ENCODE results near the gene SPRED2.

The SPRED2 gene

DNA sequence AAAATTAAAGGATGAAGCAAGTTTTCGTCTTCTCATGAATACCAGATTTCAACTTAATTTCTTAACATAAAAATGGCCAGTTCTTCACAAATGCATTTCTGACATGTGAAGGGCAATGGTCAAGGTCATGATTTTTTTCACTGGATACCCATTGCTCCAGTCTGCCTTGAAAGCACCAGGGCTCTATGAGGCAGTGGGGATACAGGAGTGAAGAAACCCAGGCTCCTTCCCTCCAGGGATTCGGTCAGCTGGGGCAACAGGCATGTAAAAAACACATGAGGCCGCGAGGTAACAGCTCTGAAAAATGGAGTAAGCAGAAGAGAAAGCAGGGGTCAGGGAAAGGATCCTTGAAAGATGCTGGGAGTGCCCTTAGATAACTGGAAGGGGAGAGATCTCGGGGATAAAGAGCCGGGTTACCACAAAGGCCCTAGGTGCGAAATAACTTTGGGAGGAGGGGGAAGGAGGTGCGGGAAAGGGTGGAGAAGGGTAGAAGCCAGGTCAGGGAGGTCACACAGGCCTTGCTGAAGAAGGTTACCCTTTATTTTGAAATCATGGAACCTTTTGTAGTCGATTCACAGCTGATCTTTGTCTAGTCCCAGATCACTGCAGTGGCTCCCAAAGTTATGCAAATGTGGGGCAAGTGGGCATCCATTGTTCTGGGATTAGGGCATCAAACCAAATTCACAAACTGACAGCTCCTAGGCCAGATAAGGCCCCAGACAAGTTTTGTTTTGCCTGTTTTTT, 5.2 kb upstream of the SPRED2 start:
- DNase-seq (ENCODE audit: low read depth, low spot score), result no peak
- Histone ChIP-seq H3K4me3 (no peak overlapping the region; the same call in 1 of the 2 replicates), H3K36me3 (ENCODE audit: insufficient read depth, low read length) (no peaks in the 10 kb centered on the region), H3K9me3 (ENCODE audit: low read depth, low read length) (no peaks in the 10 kb centered on the region), H3K27ac (no peak overlapping the region), H3K9ac (ENCODE audit: insufficient read length) (no peak overlapping the region)
- no peak for TF ChIP-seq FOXP2 (optimal IDR thresholded peaks at IDR 0.05; ENCODE audit: control extremely low read depth, extremely low read length, insufficient read depth)
- no peak for TF ChIP-seq EZH2 (IDR thresholded peaks at IDR 0.05)
- TF ChIP-seq POLR2AphosphoS5 (IDR thresholded peaks at IDR 0.05; ENCODE audit: borderline replicate concordance, low read depth, low read length), result no peak

DNA sequence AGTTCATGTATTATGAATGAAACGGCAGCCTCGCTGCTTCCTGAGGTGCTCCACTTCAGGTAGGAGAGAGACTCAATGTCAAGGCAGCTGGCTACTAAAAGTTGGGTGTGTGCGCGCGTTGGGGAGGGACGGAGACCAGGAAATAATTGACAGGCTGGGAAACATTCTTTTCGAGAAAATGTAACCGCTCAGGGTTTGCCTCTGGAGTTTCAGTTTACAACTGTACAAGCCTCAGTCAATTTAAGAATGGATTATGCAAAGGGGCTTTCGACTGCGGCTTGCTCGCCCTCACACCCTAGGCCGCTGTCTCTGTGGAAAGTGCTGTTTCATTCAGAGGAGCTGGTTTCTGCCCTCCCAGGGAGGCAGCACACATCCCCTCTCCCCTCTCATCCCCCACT, 4.4 kb upstream of the SPRED2 start:
- Histone ChIP-seq H3K36me3 (ENCODE audit: insufficient read depth, low read length) (no peaks in the 10 kb centered on the region), H3K9me3 (ENCODE audit: low read depth, low read length) (no peaks in the 10 kb centered on the region), H3K27ac (peak overlapping the region; percentile 81; the same call in 1 of the 2 replicates), H3K4me3 (peak overlapping the region; percentile 88), H3K9ac (ENCODE audit: insufficient read length) (peak overlapping the region; percentile 88)
- no peak for DNase-seq (ENCODE audit: low read depth, low spot score)
- no peak for TF ChIP-seq EZH2 (IDR thresholded peaks at IDR 0.05)
- TF ChIP-seq POLR2AphosphoS5 (IDR thresholded peaks at IDR 0.05; ENCODE audit: borderline replicate concordance, low read depth, low read length), result no peak
- TF ChIP-seq FOXP2 (optimal IDR thresholded peaks at IDR 0.05; ENCODE audit: control extremely low read depth, extremely low read length, insufficient read depth), result no peak

DNA sequence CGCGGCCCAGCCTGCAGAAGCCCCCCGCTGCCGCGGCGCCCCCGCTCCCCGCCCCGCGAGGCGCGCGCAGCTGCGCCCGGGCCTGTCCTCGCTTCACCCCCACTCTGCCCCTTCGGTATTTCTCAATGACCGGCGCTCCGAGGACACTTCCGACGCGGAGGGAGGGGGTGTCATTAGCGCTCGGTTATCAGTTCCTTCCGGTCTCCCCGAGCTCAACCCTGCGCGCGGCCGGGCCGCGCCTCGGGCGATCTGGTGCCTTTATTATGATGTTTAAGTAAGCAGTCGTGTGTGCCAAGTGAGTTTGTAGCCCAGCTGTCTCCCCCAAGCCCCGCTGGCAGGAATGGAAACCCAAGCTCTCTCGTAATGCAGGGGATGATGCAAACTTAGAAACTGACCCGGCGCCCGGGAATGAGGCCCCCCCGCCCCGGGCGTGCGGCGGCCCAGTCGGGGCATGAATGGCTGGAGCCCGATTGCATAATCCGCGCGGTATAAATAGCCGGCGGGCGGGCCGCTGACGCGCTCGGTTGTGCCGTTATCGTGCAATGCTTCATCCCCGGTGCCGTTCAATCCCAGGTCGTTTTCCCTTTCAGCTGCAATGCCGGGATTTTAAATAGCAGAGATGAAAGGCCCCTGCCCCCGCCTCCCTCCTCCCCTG, 3.9 kb upstream of the SPRED2 start:
- Histone ChIP-seq H3K27ac (peak overlapping the region; percentile 81), H3K36me3 (ENCODE audit: insufficient read depth, low read length) (no peaks in the 10 kb centered on the region)

DNA sequence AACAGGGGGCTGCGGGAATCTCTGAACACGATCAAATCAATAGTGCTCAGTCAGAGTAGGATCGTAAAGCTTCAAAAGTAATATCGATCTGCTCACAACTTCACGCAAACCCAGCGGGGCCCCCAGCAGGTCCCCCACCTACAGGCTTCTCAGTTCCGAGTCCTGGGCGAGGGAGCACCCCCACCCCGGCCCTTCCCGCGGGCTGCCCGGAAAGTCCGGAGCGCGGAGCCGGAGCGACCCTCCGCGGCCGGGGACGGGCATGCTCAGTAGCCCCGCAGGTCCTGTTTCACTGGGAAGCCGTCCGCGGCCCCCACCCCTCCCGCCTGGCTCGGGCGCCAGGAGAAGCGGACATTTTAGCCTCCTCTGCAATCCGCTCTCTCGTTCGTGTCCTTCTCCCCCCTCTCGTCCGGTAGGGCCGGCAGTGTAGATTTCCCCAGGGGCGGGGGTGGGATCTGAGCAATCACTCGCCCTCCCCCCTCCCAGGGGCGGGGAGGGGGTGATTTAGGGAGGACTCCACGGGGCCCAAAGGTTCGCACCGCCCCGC, 3.3 kb upstream of the SPRED2 start:
- Histone ChIP-seq H3K36me3 (ENCODE audit: insufficient read depth, low read length) (no peaks in the 10 kb centered on the region), H3K9me3 (ENCODE audit: low read depth, low read length) (no peaks in the 10 kb centered on the region), H3K9ac (ENCODE audit: insufficient read length) (peak overlapping the region; percentile 88), H3K27ac (peak overlapping the region; percentile 81), H3K4me3 (peak overlapping the region; percentile 88)
- no peak for DNase-seq (ENCODE audit: low read depth, low spot score)
- TF ChIP-seq EZH2 (IDR thresholded peaks at IDR 0.05) (no peak), FOXP2 (optimal IDR thresholded peaks at IDR 0.05; ENCODE audit: control extremely low read depth, extremely low read length, insufficient read depth) (peak; percentile 49), POLR2AphosphoS5 (IDR thresholded peaks at IDR 0.05; ENCODE audit: borderline replicate concordance, low read depth, low read length) (peak; percentile 53; the same call in 1 of the 2 replicates)

More for the DNA sequence above, 3.9 kb upstream of the SPRED2 start:
- TF ChIP-seq EZH2 (IDR thresholded peaks at IDR 0.05), result no peak
- TF ChIP-seq POLR2AphosphoS5 (IDR thresholded peaks at IDR 0.05; ENCODE audit: borderline replicate concordance, low read depth, low read length), result no peak
- TF ChIP-seq FOXP2 (optimal IDR thresholded peaks at IDR 0.05; ENCODE audit: control extremely low read depth, extremely low read length, insufficient read depth), result peak; percentile 4
- peak; percentile 45 for DNase-seq (ENCODE audit: low read depth, low spot score)
- H3K9ac ChIP-seq (ENCODE audit: insufficient read length), result peak overlapping the region; percentile 88
- H3K9me3 ChIP-seq (ENCODE audit: low read depth, low read length), result no peaks in the 10 kb centered on the region
- H3K4me3 ChIP-seq, result peak overlapping the region; percentile 88

DNA sequence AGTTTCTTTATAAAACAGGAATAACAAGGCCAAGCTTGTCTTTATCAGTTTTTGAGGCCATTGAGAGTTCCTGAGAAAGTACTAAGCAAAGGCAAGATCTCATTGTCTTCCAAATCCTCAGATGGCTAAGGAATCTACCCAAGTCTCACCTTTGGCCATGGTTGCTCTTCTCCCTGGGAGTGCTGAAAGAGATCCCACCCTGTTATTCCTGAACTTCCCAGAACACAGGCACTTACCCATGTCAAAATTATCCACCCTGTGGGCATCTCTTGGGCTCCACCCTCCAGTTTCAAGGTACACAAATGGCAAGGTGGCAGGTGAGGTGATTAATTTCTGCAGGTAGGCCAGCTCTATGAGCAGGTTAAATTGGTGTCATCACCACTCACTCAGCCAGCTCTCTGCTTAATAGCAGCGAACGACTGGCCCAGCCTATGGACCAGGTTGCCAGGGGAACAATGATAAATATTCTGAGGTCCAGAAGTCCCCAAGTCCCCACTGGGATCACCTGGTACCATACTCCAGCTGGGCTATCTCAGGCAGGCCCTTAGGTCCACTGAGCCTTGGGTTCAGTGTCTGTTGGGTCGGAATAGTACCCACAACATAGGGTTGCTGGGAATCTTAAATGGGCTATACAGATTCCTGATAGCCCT, 2.3 kb upstream of the SPRED2 start:
- no peak overlapping the region for H3K9ac ChIP-seq (ENCODE audit: insufficient read length)
- no peak overlapping the region for H3K27ac ChIP-seq

DNA sequence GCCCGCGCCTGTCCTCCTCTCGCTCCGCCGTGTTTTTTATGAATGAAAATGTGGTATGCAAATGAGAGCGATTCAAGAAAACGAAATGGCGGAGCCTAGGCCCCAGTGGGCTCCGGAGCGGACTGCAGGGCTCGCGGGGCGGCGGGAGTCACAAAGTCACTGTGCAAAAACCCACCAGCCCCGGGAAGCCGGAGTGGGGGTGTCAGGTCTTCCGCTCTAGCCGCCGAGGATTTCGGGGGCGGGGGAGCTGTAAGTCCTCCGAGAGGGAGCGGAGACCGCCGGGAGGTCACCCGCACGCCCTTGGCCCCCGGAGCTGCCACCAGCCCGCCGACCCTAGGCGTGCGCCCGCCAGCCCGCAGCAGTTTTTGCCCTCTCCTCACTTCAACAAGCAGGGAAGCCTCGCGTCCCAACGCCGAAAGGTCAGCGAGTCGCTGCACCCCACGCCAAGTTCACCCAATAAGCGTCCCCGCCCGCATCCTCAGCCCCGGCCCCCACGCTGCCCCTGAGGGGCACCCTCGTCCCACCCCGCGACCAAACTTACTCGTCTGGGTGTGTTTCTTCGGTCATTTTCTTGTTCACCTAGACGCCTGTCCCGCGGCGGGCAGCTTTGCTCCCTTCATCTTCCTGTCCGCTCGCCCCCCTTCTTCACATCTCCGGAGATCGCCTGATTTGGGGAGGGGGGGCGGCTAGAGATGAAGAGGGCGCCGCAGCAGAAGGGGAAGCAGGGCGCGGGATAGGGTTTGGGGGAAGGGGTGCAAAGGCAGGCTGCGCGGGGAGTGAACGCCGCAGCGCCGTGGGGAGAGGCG, 775 bp downstream of the SPRED2 start:
- no peak for DNase-seq (ENCODE audit: low read depth, low spot score)
- Histone ChIP-seq H3K4me3 (peak overlapping the region; percentile 92), H3K27ac (no peak overlapping the region), H3K36me3 (ENCODE audit: insufficient read depth, low read length) (peaks cover 3% of the 10 kb centered on the region; the same call in 1 of the 2 replicates), H3K9ac (ENCODE audit: insufficient read length) (peak overlapping the region; percentile 73), H3K9me3 (ENCODE audit: low read depth, low read length) (no peaks in the 10 kb centered on the region)
- TF ChIP-seq FOXP2 (optimal IDR thresholded peaks at IDR 0.05; ENCODE audit: control extremely low read depth, extremely low read length, insufficient read depth) (no peak), EZH2 (IDR thresholded peaks at IDR 0.05) (no peak)

More for the DNA sequence above, 2.3 kb upstream of the SPRED2 start:
- H3K36me3 ChIP-seq (ENCODE audit: insufficient read depth, low read length), result peaks cover 3% of the 10 kb centered on the region; the same call in 1 of the 2 replicates
- H3K4me3 ChIP-seq, result peak overlapping the region; percentile 88; the same call in 1 of the 2 replicates
- no peak for DNase-seq (ENCODE audit: low read depth, low spot score)
- no peak for TF ChIP-seq POLR2AphosphoS5 (IDR thresholded peaks at IDR 0.05; ENCODE audit: borderline replicate concordance, low read depth, low read length)
- no peak for TF ChIP-seq FOXP2 (optimal IDR thresholded peaks at IDR 0.05; ENCODE audit: control extremely low read depth, extremely low read length, insufficient read depth)
- no peak for TF ChIP-seq EZH2 (IDR thresholded peaks at IDR 0.05)
- no peaks in the 10 kb centered on the region for H3K9me3 ChIP-seq (ENCODE audit: low read depth, low read length)

DNA sequence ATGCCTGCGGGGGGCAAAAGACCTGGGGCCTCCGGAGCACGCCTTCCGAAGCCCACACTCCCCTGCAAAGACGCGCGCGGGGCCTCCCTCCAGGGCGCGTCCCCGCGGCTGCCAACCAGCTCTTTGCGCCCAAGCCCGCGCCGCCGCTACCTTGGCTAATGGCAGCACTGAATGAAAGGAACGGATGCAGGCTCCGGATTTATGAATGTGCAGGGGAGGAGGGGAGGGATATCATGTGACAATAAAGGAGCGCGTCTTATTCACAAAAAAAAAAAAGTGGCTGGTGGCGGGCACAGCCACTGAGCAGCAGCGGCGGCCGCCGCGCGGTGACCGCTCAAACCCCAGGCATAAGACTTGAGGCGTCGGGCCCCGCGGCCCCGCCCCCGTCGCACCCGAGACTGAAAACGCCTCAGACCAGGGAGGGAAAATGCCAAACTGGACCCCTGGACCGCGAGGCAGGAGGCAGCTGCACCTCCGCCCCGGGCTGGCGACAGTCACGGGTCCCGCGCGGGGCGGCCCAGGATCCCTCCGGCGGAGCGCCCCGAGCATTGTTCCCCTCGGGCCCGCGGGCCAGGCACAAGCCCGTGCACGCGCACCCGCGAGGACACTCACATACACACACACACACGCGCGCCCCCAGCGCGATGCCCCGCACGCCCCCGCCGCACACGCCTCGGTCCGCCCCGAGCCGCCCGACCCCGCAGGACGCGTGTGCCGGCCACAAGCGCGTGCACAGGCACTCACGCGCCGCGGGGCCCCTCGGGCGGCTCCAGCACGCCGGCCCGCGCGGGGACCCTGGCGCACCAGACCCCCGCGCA, 1.6 kb downstream of the SPRED2 start:
- no peak for DNase-seq (ENCODE audit: low read depth, low spot score)
- Histone ChIP-seq H3K36me3 (ENCODE audit: insufficient read depth, low read length) (peaks cover 3% of the 10 kb centered on the region; the same call in 1 of the 2 replicates), H3K9me3 (ENCODE audit: low read depth, low read length) (no peaks in the 10 kb centered on the region), H3K9ac (ENCODE audit: insufficient read length) (peak overlapping the region; percentile 73), H3K4me3 (peak overlapping the region; percentile 92), H3K27ac (no peak overlapping the region)
- TF ChIP-seq FOXP2 (optimal IDR thresholded peaks at IDR 0.05; ENCODE audit: control extremely low read depth, extremely low read length, insufficient read depth) (no peak), POLR2AphosphoS5 (IDR thresholded peaks at IDR 0.05; ENCODE audit: borderline replicate concordance, low read depth, low read length) (0 out of 2 replicates have a peak, but pooled peaks have one; percentile 22), EZH2 (IDR thresholded peaks at IDR 0.05) (no peak)
